ENCODE results near the gene PHLDB3.
A peak's percentile ranks its signal among the peaks of the same experiment; 100 is the strongest.

The PHLDB3 gene

GRCh38 chr19:43507880-43508279, 3.3 kb upstream of the PHLDB3 start:
- no peak for DNase-seq (ENCODE audit: low read depth)
- Histone ChIP-seq H3K36me3 (ENCODE audit: control insufficient read depth, insufficient read depth, low read length, severe bottlenecking) (peaks cover 16% of the 10 kb centered on the region), H3K9me3 (ENCODE audit: control insufficient read depth, low read length) (no peaks in the 10 kb centered on the region), H3K4me1 (ENCODE audit: control insufficient read depth, insufficient read depth, low read length) (peaks cover 9% of the 10 kb centered on the region), H3K9ac (ENCODE audit: low read length) (no peak overlapping the region), H3K27me3 (replicated peaks; ENCODE audit: control insufficient read depth, insufficient read depth, low read length) (no peaks in the 10 kb centered on the region), H3K4me3 (ENCODE audit: low read length) (no peak overlapping the region)

- Histone ChIP-seq H3K9me3 (ENCODE audit: control insufficient read depth, low read length) (no peaks in the 10 kb centered on the region), H3K36me3 (ENCODE audit: control insufficient read depth, insufficient read depth, low read length, severe bottlenecking) (peaks cover 16% of the 10 kb centered on the region), H3K4me3 (ENCODE audit: low read length) (no peak overlapping the region), H3K27me3 (replicated peaks; ENCODE audit: control insufficient read depth, insufficient read depth, low read length) (no peaks in the 10 kb centered on the region), H3K9ac (ENCODE audit: low read length) (no peak overlapping the region), H3K4me1 (ENCODE audit: control insufficient read depth, insufficient read depth, low read length) (peaks cover 12% of the 10 kb centered on the region)
- DNase-seq (ENCODE audit: low read depth), result no peak
Measured at GRCh38 chr19:43506629-43507028, 2.1 kb upstream of the PHLDB3 start.

- Histone ChIP-seq H3K27me3 (replicated peaks; ENCODE audit: control insufficient read depth, insufficient read depth, low read length) (no peaks in the 10 kb centered on the region), H3K9ac (ENCODE audit: low read length) (no peak overlapping the region), H3K9me3 (ENCODE audit: control insufficient read depth, low read length) (no peaks in the 10 kb centered on the region), H3K4me1 (ENCODE audit: control insufficient read depth, insufficient read depth, low read length) (peaks cover 12% of the 10 kb centered on the region), H3K36me3 (ENCODE audit: control insufficient read depth, insufficient read depth, low read length, severe bottlenecking) (peaks cover 16% of the 10 kb centered on the region), H3K4me3 (ENCODE audit: low read length) (no peak overlapping the region)
- DNase-seq (ENCODE audit: low read depth), result no peak
Measured at GRCh38 chr19:43505941-43506340, 1.4 kb upstream of the PHLDB3 start.

GRCh38 chr19:43505186-43505456, 575 bp upstream of the PHLDB3 start:
- H3K4me1 ChIP-seq (ENCODE audit: control insufficient read depth, insufficient read depth, low read length), result peaks cover 12% of the 10 kb centered on the region
- H3K9me3 ChIP-seq (ENCODE audit: control insufficient read depth, low read length), result no peaks in the 10 kb centered on the region
- no peak overlapping the region for H3K4me3 ChIP-seq (ENCODE audit: low read length)
- H3K36me3 ChIP-seq (ENCODE audit: control insufficient read depth, insufficient read depth, low read length, severe bottlenecking), result peaks cover 11% of the 10 kb centered on the region
- DNase-seq (ENCODE audit: low read depth), result no peak
- H3K9ac ChIP-seq (ENCODE audit: low read length), result no peak overlapping the region
- H3K27me3 ChIP-seq (replicated peaks; ENCODE audit: control insufficient read depth, insufficient read depth, low read length), result no peaks in the 10 kb centered on the region

- no peaks in the 10 kb centered on the region for H3K27me3 ChIP-seq (replicated peaks; ENCODE audit: control insufficient read depth, insufficient read depth, low read length)
- H3K9ac ChIP-seq (ENCODE audit: low read length), result peak overlapping the region; percentile 85
- H3K4me3 ChIP-seq (ENCODE audit: low read length), result peak overlapping the region; percentile 87
- peaks cover 4% of the 10 kb centered on the region for H3K36me3 ChIP-seq (ENCODE audit: control insufficient read depth, insufficient read depth, low read length, severe bottlenecking)
- H3K9me3 ChIP-seq (ENCODE audit: control insufficient read depth, low read length), result no peaks in the 10 kb centered on the region
- peaks cover 13% of the 10 kb centered on the region for H3K4me1 ChIP-seq (ENCODE audit: control insufficient read depth, insufficient read depth, low read length)
- DNase-seq (ENCODE audit: low read depth), result peak; percentile 99
Measured at GRCh38 chr19:43503501-43504425, 783 bp downstream of the PHLDB3 start.

GRCh38 chr19:43502419-43502976, 2.0 kb downstream of the PHLDB3 start:
- DNase-seq (ENCODE audit: low read depth), result no peak
- peak overlapping the region; percentile 85 for H3K9ac ChIP-seq (ENCODE audit: low read length)
- H3K36me3 ChIP-seq (ENCODE audit: control insufficient read depth, insufficient read depth, low read length, severe bottlenecking), result no peaks in the 10 kb centered on the region
- H3K27me3 ChIP-seq (replicated peaks; ENCODE audit: control insufficient read depth, insufficient read depth, low read length), result no peaks in the 10 kb centered on the region
- peaks cover 16% of the 10 kb centered on the region for H3K4me1 ChIP-seq (ENCODE audit: control insufficient read depth, insufficient read depth, low read length)
- H3K4me3 ChIP-seq (ENCODE audit: low read length), result peak overlapping the region; percentile 87
- no peaks in the 10 kb centered on the region for H3K9me3 ChIP-seq (ENCODE audit: control insufficient read depth, low read length)

GRCh38 chr19:43501661-43502418, 2.7 kb downstream of the PHLDB3 start:
- H3K36me3 ChIP-seq (ENCODE audit: control insufficient read depth, insufficient read depth, low read length, severe bottlenecking), result no peaks in the 10 kb centered on the region
- H3K4me3 ChIP-seq (ENCODE audit: low read length), result no peak overlapping the region
- no peaks in the 10 kb centered on the region for H3K9me3 ChIP-seq (ENCODE audit: control insufficient read depth, low read length)
- DNase-seq (ENCODE audit: low read depth), result no peak
- peaks cover 16% of the 10 kb centered on the region for H3K4me1 ChIP-seq (ENCODE audit: control insufficient read depth, insufficient read depth, low read length)
- no peak overlapping the region for H3K9ac ChIP-seq (ENCODE audit: low read length)
- no peaks in the 10 kb centered on the region for H3K27me3 ChIP-seq (replicated peaks; ENCODE audit: control insufficient read depth, insufficient read depth, low read length)

- Histone ChIP-seq H3K4me3 (ENCODE audit: low read length) (no peak overlapping the region), H3K4me1 (ENCODE audit: control insufficient read depth, insufficient read depth, low read length) (peaks cover 12% of the 10 kb centered on the region), H3K36me3 (ENCODE audit: control insufficient read depth, insufficient read depth, low read length, severe bottlenecking) (peaks cover 4% of the 10 kb centered on the region), H3K27me3 (replicated peaks; ENCODE audit: control insufficient read depth, insufficient read depth, low read length) (no peaks in the 10 kb centered on the region), H3K9ac (ENCODE audit: low read length) (no peak overlapping the region), H3K9me3 (ENCODE audit: control insufficient read depth, low read length) (no peaks in the 10 kb centered on the region)
- no peak for DNase-seq (ENCODE audit: low read depth)
Measured at GRCh38 chr19:43499042-43499441, 5.5 kb downstream of the PHLDB3 start.

GRCh38 chr19:43498233-43498842, 6.2 kb downstream of the PHLDB3 start:
- no peak for DNase-seq (ENCODE audit: low read depth)
- Histone ChIP-seq H3K9me3 (ENCODE audit: control insufficient read depth, low read length) (no peaks in the 10 kb centered on the region), H3K4me1 (ENCODE audit: control insufficient read depth, insufficient read depth, low read length) (peaks cover 12% of the 10 kb centered on the region), H3K27me3 (replicated peaks; ENCODE audit: control insufficient read depth, insufficient read depth, low read length) (no peaks in the 10 kb centered on the region), H3K4me3 (ENCODE audit: low read length) (no peak overlapping the region), H3K9ac (ENCODE audit: low read length) (no peak overlapping the region), H3K36me3 (ENCODE audit: control insufficient read depth, insufficient read depth, low read length, severe bottlenecking) (peaks cover 4% of the 10 kb centered on the region)

GRCh38 chr19:43496960-43497359, 7.6 kb downstream of the PHLDB3 start:
- no peaks in the 10 kb centered on the region for H3K9me3 ChIP-seq (ENCODE audit: control insufficient read depth, low read length)
- no peak overlapping the region for H3K4me3 ChIP-seq (ENCODE audit: low read length)
- H3K27me3 ChIP-seq (replicated peaks; ENCODE audit: control insufficient read depth, insufficient read depth, low read length), result no peaks in the 10 kb centered on the region
- no peak for DNase-seq (ENCODE audit: low read depth)
- peaks cover 4% of the 10 kb centered on the region for H3K36me3 ChIP-seq (ENCODE audit: control insufficient read depth, insufficient read depth, low read length, severe bottlenecking)
- peaks cover 4% of the 10 kb centered on the region for H3K4me1 ChIP-seq (ENCODE audit: control insufficient read depth, insufficient read depth, low read length)
- no peak overlapping the region for H3K9ac ChIP-seq (ENCODE audit: low read length)

- Histone ChIP-seq H3K4me3 (ENCODE audit: low read length) (no peak overlapping the region), H3K4me1 (ENCODE audit: control insufficient read depth, insufficient read depth, low read length) (peaks cover 4% of the 10 kb centered on the region)
- no peak for DNase-seq (ENCODE audit: low read depth)
Measured at GRCh38 chr19:43495082-43495481, 9.5 kb downstream of the PHLDB3 start.

More at GRCh38 chr19:43495082-43495481, 9.5 kb downstream of the PHLDB3 start:
- Histone ChIP-seq H3K9ac (ENCODE audit: low read length) (no peak overlapping the region), H3K36me3 (ENCODE audit: control insufficient read depth, insufficient read depth, low read length, severe bottlenecking) (peaks cover 4% of the 10 kb centered on the region), H3K27me3 (replicated peaks; ENCODE audit: control insufficient read depth, insufficient read depth, low read length) (no peaks in the 10 kb centered on the region), H3K9me3 (ENCODE audit: control insufficient read depth, low read length) (no peaks in the 10 kb centered on the region)
